HEK293T (cell line): ENCODE measurements around the gene STX16.

Experiments
- CTCF ChIA-PET: fragments of 350-600 bp; formaldehyde crosslinking; extraction: SDS; loops from one replicate; lab custom pipeline; 2021; ENCODE audit warnings: antibody characterized with exemption, inconsistent platforms; lab: Yijun Ruan, JAX
- POLR2A ChIA-PET: fragments of 350-600 bp; formaldehyde crosslinking; extraction: SDS; loops from one replicate; lab custom pipeline; 2020; ENCODE audit warnings: antibody characterized with exemption, inconsistent platforms; lab: Yijun Ruan, JAX
- DNase-seq: peaks from one replicate; pipeline ENCODE4 v3.0.0; 2012; ENCODE audit warnings: mixed read lengths; ENCODE audit errors: extremely low spot score
- ARNT ChIP-seq: fragments of 450-650 bp; IDR thresholded peaks from 2 replicates; pipeline ENCODE4 v1.6.1; 2017; ENCODE audit warnings: mild to moderate bottlenecking
- BHLHE40 ChIP-seq: fragments of 450-650 bp; IDR thresholded peaks from 2 replicates; pipeline ENCODE4 v1.6.1; 2016; ENCODE audit warnings: mild to moderate bottlenecking, moderate library complexity, borderline replicate concordance
- CTBP1 ChIP-seq: fragments of 450-650 bp; IDR thresholded peaks from 2 replicates; pipeline ENCODE4 v1.6.1; 2016; ENCODE audit warnings: borderline replicate concordance
- ELF4 ChIP-seq: fragments of 450-650 bp; IDR thresholded peaks from 2 replicates; pipeline ENCODE4 v1.6.1; 2017; ENCODE audit warnings: antibody characterized with exemption
- FOXA1 ChIP-seq: fragments of 450-650 bp; IDR thresholded peaks from 2 replicates; pipeline ENCODE4 v1.6.1; 2016; ENCODE audit warnings: mild to moderate bottlenecking
- FOXK2 ChIP-seq: fragments of 450-650 bp; IDR thresholded peaks from 2 replicates; pipeline ENCODE4 v1.6.1; 2016; ENCODE audit warnings: mild to moderate bottlenecking
- FOXM1 ChIP-seq: fragments of 450-650 bp; IDR thresholded peaks from 2 replicates; pipeline ENCODE4 v1.6.1; 2017; ENCODE audit warnings: mild to moderate bottlenecking, borderline replicate concordance
- HDGF ChIP-seq: fragments of 450-650 bp; IDR thresholded peaks from 2 replicates; pipeline ENCODE4 v1.6.1; 2017; ENCODE audit warnings: antibody characterized with exemption, borderline replicate concordance
- L3MBTL2 ChIP-seq: fragments of 450-650 bp; conservative IDR thresholded peaks from 2 replicates; pipeline ENCODE4 v1.6.1; 2016; ENCODE audit warnings: mild to moderate bottlenecking
- LEF1 ChIP-seq: fragments of 450-650 bp; IDR thresholded peaks from 2 replicates; pipeline ENCODE4 v1.6.1; 2017; ENCODE audit warnings: mild to moderate bottlenecking, borderline replicate concordance
- NFRKB ChIP-seq: fragments of 450-650 bp; IDR thresholded peaks from 2 replicates; pipeline ENCODE4 v1.6.1; 2016; ENCODE audit warnings: mild to moderate bottlenecking, moderate library complexity
- PKNOX1 ChIP-seq: fragments of 450-650 bp; IDR thresholded peaks from 2 replicates; pipeline ENCODE4 v1.6.1; 2016
- SP1 ChIP-seq: fragments of 450-650 bp; IDR thresholded peaks from 2 replicates; pipeline ENCODE4 v1.6.1; 2017
- SUZ12 ChIP-seq: fragments of 450-650 bp; IDR thresholded peaks from 2 replicates; pipeline ENCODE4 v1.6.1; 2016; ENCODE audit warnings: mild to moderate bottlenecking
- TARDBP ChIP-seq: fragments of 450-650 bp; IDR thresholded peaks from 2 replicates; pipeline ENCODE4 v1.6.1; 2016
- ZNF384 ChIP-seq: fragments of 450-650 bp; IDR thresholded peaks from 2 replicates; pipeline ENCODE4 v1.6.1; 2016

The STX16 gene

GRCh38 chr20:58629215-58629580, 21.9 kb upstream of the STX16 start:
- TF ChIP-seq PKNOX1, result peak; percentile 34; the same call in 1 of the 2 replicates
- TF ChIP-seq FOXK2, result no peak
- TF ChIP-seq LEF1, result no peak
- ChIA-PET CTCF (no interaction called here), POLR2A (no interaction called here)
- DNase-seq, result no peak

GRCh38 chr20:58630063-58630462, 21.0 kb upstream of the STX16 start:
- CTCF ChIA-PET, result no interaction called here
- POLR2A ChIA-PET, result no interaction called here
- no peak for DNase-seq
- TF ChIP-seq ZNF384 (no peak), PKNOX1 (no peak), LEF1 (no peak), NFRKB (no peak), FOXK2 (no peak), CTBP1 (no peak), SUZ12 (no peak), FOXA1 (no peak), L3MBTL2 (no peak), ELF4 (no peak), BHLHE40 (no peak), FOXM1 (no peak), TARDBP (no peak), HDGF (no peak), SP1 (no peak), ARNT (no peak)

- TF ChIP-seq L3MBTL2, result no peak
- no peak for TF ChIP-seq ELF4
- no peak for TF ChIP-seq LEF1
- no peak for DNase-seq
- POLR2A ChIA-PET, result interaction anchor here (1.0 kb wide), 1 partner anchor 18 kb away, joined by 3 read pairs; the partner anchor contains the start of gene STX16
- CTCF ChIA-PET, result no interaction called here
These were observed 17.7 kb upstream of the STX16 start for GRCh38 chr20:58633161-58634053.

GRCh38 chr20:58634059-58634458, 17.0 kb upstream of the STX16 start:
- no peak for DNase-seq
- ChIA-PET POLR2A (interaction anchor here (1.0 kb wide), 1 partner anchor 17 kb away, joined by 3 read pairs; the partner anchor contains the start of gene STX16), CTCF (no interaction called here)
- TF ChIP-seq SUZ12, result no peak
- TF ChIP-seq ELF4, result no peak
- no peak for TF ChIP-seq BHLHE40
- no peak for TF ChIP-seq TARDBP
- TF ChIP-seq HDGF, result no peak
- TF ChIP-seq PKNOX1, result no peak
- no peak for TF ChIP-seq NFRKB
- no peak for TF ChIP-seq LEF1
- no peak for TF ChIP-seq ARNT
- no peak for TF ChIP-seq CTBP1
- no peak for TF ChIP-seq FOXA1

- CTCF ChIA-PET, result no interaction called here
- POLR2A ChIA-PET, result interaction anchor here (1.0 kb wide), 1 partner anchor 16 kb away, joined by 3 read pairs; the partner anchor contains the start of gene STX16
- no peak for DNase-seq
- no peak for TF ChIP-seq ZNF384
- TF ChIP-seq PKNOX1, result no peak
- TF ChIP-seq FOXA1, result no peak
- TF ChIP-seq HDGF, result no peak
- no peak for TF ChIP-seq FOXK2
- TF ChIP-seq L3MBTL2, result no peak
- TF ChIP-seq LEF1, result no peak
- TF ChIP-seq SP1, result no peak
- TF ChIP-seq SUZ12, result no peak
- TF ChIP-seq NFRKB, result no peak
- TF ChIP-seq CTBP1, result no peak
- no peak for TF ChIP-seq TARDBP
- TF ChIP-seq ARNT, result no peak
- TF ChIP-seq FOXM1, result no peak
- TF ChIP-seq ELF4, result no peak
- TF ChIP-seq BHLHE40, result no peak
These were observed 16.4 kb upstream of the STX16 start for GRCh38 chr20:58634521-58635278.
